Activated CD8-positive, alpha-beta memory T cell treated with anti-CD3 and anti-CD28 coated beads, Interleukin-2, amount 10 ng/mL, durations not matched to agents 7 days and 5 days (primary cell): Measurements from ENCODE around the gene TIFAB. TPM values are rescaled to one million over a fixed set of nuclear protein-coding genes. Genes with fewer than 3 reads are reported as not detected.

Source experiments
- ATAC-seq: fragments of 150-1000 bp; cut with Tn5 transposase; one replicate; pipeline ENCODE4 v1.10.0; 2021; ENCODE audit warnings: moderate library complexity
- CTCF ChIA-PET: fragments of 350-600 bp; sonication (Branson Sonifier 250); formaldehyde crosslinking; loops from one replicate; lab custom pipeline; 2021; ENCODE audit warnings: antibody characterized with exemption; lab: Charles Lee
- DNase-seq: peaks from one replicate; pipeline ENCODE4 v3.0.0-alpha.2; 2020
- H3K27ac Mint-ChIP-seq: one replicate; pipeline ENCODE4 v1.8.0; 2021; ENCODE audit warnings: mild to moderate bottlenecking, mixed read lengths
- H3K27me3 Mint-ChIP-seq: one replicate; pipeline ENCODE4 v1.8.0; 2021; ENCODE audit warnings: mixed read lengths
- H3K36me3 Mint-ChIP-seq: one replicate; pipeline ENCODE4 v1.8.0; 2021; ENCODE audit warnings: mild to moderate bottlenecking, mixed read lengths
- H3K4me1 Mint-ChIP-seq: one replicate; pipeline ENCODE4 v1.8.0; 2021; ENCODE audit warnings: mixed read lengths
- H3K4me3 Mint-ChIP-seq: one replicate; pipeline ENCODE4 v1.8.0; 2021; ENCODE audit warnings: mild to moderate bottlenecking, moderate library complexity, mixed read lengths
- H3K9me3 Mint-ChIP-seq: one replicate; pipeline ENCODE4 v1.8.0; 2022; ENCODE audit warnings: low read depth, mixed read lengths
- total RNA-seq, 2 experiments: library from RNA; stranded (reverse); gene quantifications; one replicate each; pipeline ENCODE4 v1.2.3, GENCODE V29; 2021

The TIFAB gene
- total RNA-seq, 2 experiments from 2014 or later: not detected

- H3K27me3 Mint-ChIP-seq: peaks cover 91% of the 10 kb centered on the region
- H3K4me3 Mint-ChIP-seq: no peak overlapping the region
- ATAC-seq (no peak), DNase-seq (no peak)
- H3K27ac Mint-ChIP-seq: no peak overlapping the region
- H3K4me1 Mint-ChIP-seq: peaks cover 2% of the 10 kb centered on the region
- no peaks in the 10 kb centered on the region for H3K9me3 Mint-ChIP-seq
- H3K36me3 Mint-ChIP-seq: peaks cover 2% of the 10 kb centered on the region
- CTCF ChIA-PET: interaction anchor here (1.8 kb wide), 1 partner anchor 63 kb away, joined by 6 read pairs; no protein-coding TSS in a partner anchor
These were observed 36.7 kb upstream of the TIFAB start for GRCh38 chr5:135488727-135489465.

- H3K9me3 Mint-ChIP-seq: no peaks in the 10 kb centered on the region
- no peak overlapping the region for H3K4me3 Mint-ChIP-seq
- peaks cover 2% of the 10 kb centered on the region for H3K4me1 Mint-ChIP-seq
- H3K36me3 Mint-ChIP-seq: peaks cover 2% of the 10 kb centered on the region
- no peak for ATAC-seq
- peaks cover 84% of the 10 kb centered on the region for H3K27me3 Mint-ChIP-seq
- CTCF ChIA-PET: interaction anchor here (1.4 to 1.8 kb wide), 2 partner anchors 31 to 64 kb away, joined by 4 to 6 read pairs; no protein-coding TSS in a partner anchor
- DNase-seq: no peak
- H3K27ac Mint-ChIP-seq: no peak overlapping the region
These were observed 35.8 kb upstream of the TIFAB start for GRCh38 chr5:135487839-135488514.

GRCh38 chr5:135487037-135487395, 34.9 kb upstream of the TIFAB start:
- no peak for DNase-seq
- H3K9me3 Mint-ChIP-seq: no peaks in the 10 kb centered on the region
- H3K27ac Mint-ChIP-seq: no peak overlapping the region
- H3K36me3 Mint-ChIP-seq: peaks cover 2% of the 10 kb centered on the region
- H3K27me3 Mint-ChIP-seq: peaks cover 74% of the 10 kb centered on the region
- H3K4me1 Mint-ChIP-seq: peaks cover 2% of the 10 kb centered on the region
- no peak for ATAC-seq
- CTCF ChIA-PET: interaction anchor here (1.4 to 1.8 kb wide), 2 partner anchors 30 to 65 kb away, joined by 4 to 6 read pairs; no protein-coding TSS in a partner anchor
- no peak overlapping the region for H3K4me3 Mint-ChIP-seq

- ATAC-seq (no peak), DNase-seq (no peak)
- no peak overlapping the region for H3K27ac Mint-ChIP-seq
- H3K4me3 Mint-ChIP-seq: no peak overlapping the region
- CTCF ChIA-PET: interaction anchor here (1.4 kb wide), 1 partner anchor 29 kb away, joined by 4 read pairs; no protein-coding TSS in a partner anchor
- peaks cover 68% of the 10 kb centered on the region for H3K27me3 Mint-ChIP-seq
- peaks cover 2% of the 10 kb centered on the region for H3K4me1 Mint-ChIP-seq
- peaks cover 2% of the 10 kb centered on the region for H3K36me3 Mint-ChIP-seq
- H3K9me3 Mint-ChIP-seq: no peaks in the 10 kb centered on the region
These were observed 34.2 kb upstream of the TIFAB start for GRCh38 chr5:135486131-135487036.

DNA sequence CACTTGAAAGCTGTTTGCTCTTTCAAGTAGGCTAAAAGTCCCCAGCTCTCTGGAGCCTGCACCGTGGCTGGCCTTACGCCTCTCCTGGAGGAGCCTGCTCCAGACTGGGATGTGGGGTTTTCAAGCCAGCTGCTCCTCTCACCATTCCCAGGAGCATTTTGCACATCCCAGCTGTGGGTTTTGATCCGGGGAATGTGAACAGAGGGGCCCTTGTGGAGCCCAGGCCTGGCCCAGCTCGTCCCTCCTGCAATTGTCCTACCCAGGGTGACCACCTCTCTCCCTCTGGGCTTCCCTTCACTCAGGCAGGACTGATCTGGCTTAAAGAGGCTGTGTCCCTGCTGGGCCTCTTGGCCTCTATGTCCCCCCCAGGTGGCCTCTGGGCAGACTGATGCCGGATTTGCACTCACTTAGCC, 32.5 kb upstream of the TIFAB start:
- Mint-ChIP-seq H3K9me3 (no peaks in the 10 kb centered on the region), H3K4me3 (no peak overlapping the region), H3K36me3 (no peaks in the 10 kb centered on the region), H3K27ac (no peak overlapping the region), H3K4me1 (no peaks in the 10 kb centered on the region), H3K27me3 (peaks cover 54% of the 10 kb centered on the region)
- ATAC-seq (no peak), DNase-seq (no peak)
- CTCF ChIA-PET: interaction anchor here (1.1 to 1.3 kb wide), 2 partner anchors 18 to 27 kb away, joined by 3 to 4 read pairs; no protein-coding TSS in a partner anchor

- no peak for ATAC-seq
- Mint-ChIP-seq H3K27ac (no peak overlapping the region), H3K4me3 (no peak overlapping the region), H3K4me1 (no peaks in the 10 kb centered on the region), H3K9me3 (no peaks in the 10 kb centered on the region), H3K27me3 (peaks cover 44% of the 10 kb centered on the region), H3K36me3 (no peaks in the 10 kb centered on the region)
- CTCF ChIA-PET: interaction anchor here (1.1 kb wide), 1 partner anchor 17 kb away, joined by 4 read pairs; no protein-coding TSS in a partner anchor
- no peak for DNase-seq
These were observed 31.1 kb upstream of the TIFAB start for GRCh38 chr5:135483254-135483653.

- Mint-ChIP-seq H3K36me3 (no peaks in the 10 kb centered on the region), H3K4me1 (no peaks in the 10 kb centered on the region)
- CTCF ChIA-PET: no interaction called here
These were observed 30.3 kb upstream of the TIFAB start for GRCh38 chr5:135482381-135482933.

GRCh38 chr5:135481909-135482311, 29.8 kb upstream of the TIFAB start:
- Mint-ChIP-seq H3K36me3 (no peaks in the 10 kb centered on the region), H3K4me3 (no peak overlapping the region), H3K27ac (no peak overlapping the region), H3K9me3 (no peaks in the 10 kb centered on the region), H3K4me1 (no peaks in the 10 kb centered on the region), H3K27me3 (peaks cover 33% of the 10 kb centered on the region)
- ATAC-seq (no peak), DNase-seq (no peak)
- CTCF ChIA-PET: no interaction called here

More at GRCh38 chr5:135482381-135482933, 30.3 kb upstream of the TIFAB start:
- Mint-ChIP-seq H3K4me3 (no peak overlapping the region), H3K27ac (no peak overlapping the region), H3K27me3 (peaks cover 36% of the 10 kb centered on the region), H3K9me3 (no peaks in the 10 kb centered on the region)
- ATAC-seq (no peak), DNase-seq (no peak)

GRCh38 chr5:135481387-135481786, 29.2 kb upstream of the TIFAB start:
- no peaks in the 10 kb centered on the region for H3K9me3 Mint-ChIP-seq
- CTCF ChIA-PET: no interaction called here
- no peaks in the 10 kb centered on the region for H3K4me1 Mint-ChIP-seq
- ATAC-seq (no peak), DNase-seq (no peak)
- no peak overlapping the region for H3K4me3 Mint-ChIP-seq
- no peak overlapping the region for H3K27ac Mint-ChIP-seq
- peaks cover 33% of the 10 kb centered on the region for H3K27me3 Mint-ChIP-seq
- no peaks in the 10 kb centered on the region for H3K36me3 Mint-ChIP-seq

- CTCF ChIA-PET: interaction anchor here (1.9 kb wide), 1 partner anchor 14 kb away, joined by 11 read pairs; no protein-coding TSS in a partner anchor
- no peaks in the 10 kb centered on the region for H3K4me1 Mint-ChIP-seq
- H3K9me3 Mint-ChIP-seq: no peaks in the 10 kb centered on the region
- H3K4me3 Mint-ChIP-seq: no peak overlapping the region
- H3K27ac Mint-ChIP-seq: no peak overlapping the region
- no peak for DNase-seq
- peaks cover 26% of the 10 kb centered on the region for H3K27me3 Mint-ChIP-seq
- ATAC-seq: no peak
- H3K36me3 Mint-ChIP-seq: no peaks in the 10 kb centered on the region
These were observed 28.4 kb upstream of the TIFAB start for GRCh38 chr5:135480511-135480910.

GRCh38 chr5:135478938-135479337, 26.8 kb upstream of the TIFAB start:
- no peaks in the 10 kb centered on the region for H3K36me3 Mint-ChIP-seq
- H3K4me3 Mint-ChIP-seq: no peak overlapping the region
- CTCF ChIA-PET: interaction anchor here (1.1 to 1.9 kb wide), 2 partner anchors 13 to 352 kb away, joined by 3 to 11 read pairs; no protein-coding TSS in a partner anchor
- H3K27ac Mint-ChIP-seq: no peak overlapping the region
- no peak for ATAC-seq
- peaks cover 24% of the 10 kb centered on the region for H3K27me3 Mint-ChIP-seq
- no peaks in the 10 kb centered on the region for H3K9me3 Mint-ChIP-seq
- DNase-seq: no peak
- H3K4me1 Mint-ChIP-seq: no peaks in the 10 kb centered on the region

- ATAC-seq (no peak), DNase-seq (no peak)
- peaks cover 27% of the 10 kb centered on the region for H3K27me3 Mint-ChIP-seq
- H3K36me3 Mint-ChIP-seq: no peaks in the 10 kb centered on the region
- H3K9me3 Mint-ChIP-seq: no peaks in the 10 kb centered on the region
- no peak overlapping the region for H3K27ac Mint-ChIP-seq
- no peaks in the 10 kb centered on the region for H3K4me1 Mint-ChIP-seq
- no peak overlapping the region for H3K4me3 Mint-ChIP-seq
- CTCF ChIA-PET: interaction anchor here (1.2 kb wide), 1 partner anchor 75 kb away, joined by 3 read pairs; no protein-coding TSS in a partner anchor
These were observed 25.5 kb upstream of the TIFAB start for GRCh38 chr5:135477613-135478066.
